ENCODE results near the gene GAL3ST1. TPM values are rescaled to one million over a fixed set of nuclear protein-coding genes. Genes with fewer than 3 reads are reported as not detected.

GAL3ST1 gene
- 0.06 TPM in 1 of 2 replicates, not detected in the other for total RNA-seq

GRCh38 chr22:30574095-30574981 lies at the start of gene GAL3ST1:
Gene GAL3ST1, minus strand, starts transcription at chr22:30574665. Its CDS starts 17,273 bp downstream, at chr22:30557392.

GRCh38 chr22:30606455-30607299 lies 32.2 kb upstream of the GAL3ST1 start, which contains the start of gene TCN2:
Gene TCN2, plus strand, starts transcription at chr22:30607174. Its CDS starts 158 bp downstream, at chr22:30607332.

GRCh38 chr22:30591588-30592359 lies 17.3 kb upstream of the GAL3ST1 start, which contains the start of gene PES1:
Gene PES1, minus strand, starts transcription at chr22:30591910. Its CDS starts 77 bp downstream, at chr22:30591833.

GRCh38 chr22:30546616-30547015 lies 27.8 kb downstream of the GAL3ST1 start, which contains the start of gene SEC14L6:
Gene SEC14L6, minus strand, starts transcription at chr22:30546741. Its CDS starts 59 bp downstream, at chr22:30546682.

Other genes starting within 250 kb of the GAL3ST1 start
- gene TBC1D10A, start 247.7 kb downstream of the GAL3ST1 start, total RNA-seq, result 7.0 and 8.5 TPM in 2 replicates
- 25.5 and 28.1 TPM in 2 replicates for gene SF3A1, start 217.8 kb downstream of the GAL3ST1 start, total RNA-seq
- 1.2 and 2.4 TPM in 2 replicates for gene CCDC157, start 217.7 kb downstream of the GAL3ST1 start, total RNA-seq
- 21.0 and 25.9 TPM in 2 replicates for gene RNF215, start 187.3 kb downstream of the GAL3ST1 start, total RNA-seq
- 10.2 and 11.6 TPM in 2 replicates for gene SEC14L2, start 177.6 kb downstream of the GAL3ST1 start, total RNA-seq
- gene MTFP1, start 148.9 kb downstream of the GAL3ST1 start, total RNA-seq, result 3.1 and 5.4 TPM in 2 replicates
- not detected in 2 replicates for gene SEC14L3, start 102.6 kb downstream of the GAL3ST1 start, total RNA-seq
- gene SEC14L4, start 69.0 kb downstream of the GAL3ST1 start, total RNA-seq, result under 0.01 TPM in 1 of 2 replicates, not detected in the other
- gene SEC14L6, start 27.9 kb downstream of the GAL3ST1 start, total RNA-seq, result 0.12 and 0.13 TPM in 2 replicates
- 80.8 and 106 TPM in 2 replicates for gene PES1, start 17.2 kb upstream of the GAL3ST1 start, total RNA-seq
- 6.8 and 7.7 TPM in 2 replicates for gene TCN2, start 32.5 kb upstream of the GAL3ST1 start, total RNA-seq
- gene SLC35E4, start 61.1 kb upstream of the GAL3ST1 start, total RNA-seq, result 15.2 and 18.9 TPM in 2 replicates
- gene DUSP18, start 93.2 kb upstream of the GAL3ST1 start, total RNA-seq, result 7.8 and 10.1 TPM in 2 replicates
- 2.2 and 2.9 TPM in 2 replicates for gene OSBP2, start 120.2 kb upstream of the GAL3ST1 start, total RNA-seq